Large intestine (tissue), 3 donors: Measurements from ENCODE around the gene ST3GAL3. TPM values are rescaled to one million over a fixed set of nuclear protein-coding genes. Genes with fewer than 3 reads are reported as not detected.
A peak's percentile ranks its signal among the peaks of the same experiment; 100 is the strongest.

Experiments used
- DNase-seq, 2 donors: peaks; one replicate each; pipeline versions ENCODE4 v3.0.0 to v3.0.0-alpha.2; 2013
- H3K27ac ChIP-seq: one replicate; pipeline ENCODE4 v1.5.1; 2013; ENCODE audit warnings: low read length
- H3K27me3 ChIP-seq: 2 replicates; pipeline ENCODE4 v1.6.1; 2013; ENCODE audit warnings: low read length; ENCODE audit not compliant: control insufficient read depth, insufficient read depth
- H3K36me3 ChIP-seq: 2 replicates; pipeline ENCODE4 v1.6.1; 2013; ENCODE audit warnings: low read length; ENCODE audit not compliant: control insufficient read depth, insufficient read depth
- H3K4me1 ChIP-seq: one replicate; pipeline ENCODE4 v1.6.1; 2013; ENCODE audit warnings: low read length; ENCODE audit not compliant: control insufficient read depth, insufficient read depth
- H3K4me3 ChIP-seq: one replicate; pipeline ENCODE4 v1.5.1; 2013; ENCODE audit warnings: low read length
- H3K9me3 ChIP-seq: one replicate; pipeline ENCODE4 v1.6.1; 2013; ENCODE audit warnings: mild to moderate bottlenecking, low read depth, low read length, moderate library complexity; ENCODE audit not compliant: control insufficient read depth
- WGBS: methylation state at CpG from one replicate; pipeline ENCODE4 v1.1.5; 2013; ENCODE audit warnings: low lambda C conversion rate; ENCODE audit not compliant: insufficient coverage; 5-methylcytosine and 5-hydroxymethylcytosine counted together
- polyA plus RNA-seq: library from polyadenylated mRNA; unstranded; fragments of 120-200 nt; gene quantifications from one replicate; pipeline ENCODE4 v1.2.1, GENCODE V29; 2013

Gene ST3GAL3
- polyA plus RNA-seq, 1 donor: 7.7 TPM

DNA sequence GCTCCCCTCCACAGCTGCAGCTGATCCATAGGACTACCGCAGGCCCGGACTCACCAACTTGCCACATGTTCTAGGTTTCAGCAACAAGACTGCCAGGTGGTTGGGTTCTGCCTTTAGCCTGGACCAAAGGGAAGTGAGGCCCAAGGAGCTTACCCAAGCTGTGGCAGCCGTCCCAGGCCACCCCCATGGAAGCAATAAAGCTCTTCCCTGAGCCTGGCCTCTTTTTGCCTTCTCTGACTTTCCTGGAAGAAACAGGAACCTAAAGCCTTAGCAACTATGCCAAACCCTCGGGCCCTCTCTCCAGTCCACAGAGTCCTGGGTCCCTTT is 223.6 kb downstream of the ST3GAL3 start:
- Histone ChIP-seq H3K9me3 (peaks cover 2% of the 10 kb centered on the region), H3K4me3 (no peak overlapping the region), H3K27me3 (peaks cover 12% of the 10 kb centered on the region), H3K36me3 (peaks cover 3% of the 10 kb centered on the region), H3K27ac (no peak overlapping the region), H3K4me1 (peaks cover 19% of the 10 kb centered on the region)
- DNase-seq: no peak
- no CpG with 5 or more reads among the region's 4 CpGs for WGBS

DNA sequence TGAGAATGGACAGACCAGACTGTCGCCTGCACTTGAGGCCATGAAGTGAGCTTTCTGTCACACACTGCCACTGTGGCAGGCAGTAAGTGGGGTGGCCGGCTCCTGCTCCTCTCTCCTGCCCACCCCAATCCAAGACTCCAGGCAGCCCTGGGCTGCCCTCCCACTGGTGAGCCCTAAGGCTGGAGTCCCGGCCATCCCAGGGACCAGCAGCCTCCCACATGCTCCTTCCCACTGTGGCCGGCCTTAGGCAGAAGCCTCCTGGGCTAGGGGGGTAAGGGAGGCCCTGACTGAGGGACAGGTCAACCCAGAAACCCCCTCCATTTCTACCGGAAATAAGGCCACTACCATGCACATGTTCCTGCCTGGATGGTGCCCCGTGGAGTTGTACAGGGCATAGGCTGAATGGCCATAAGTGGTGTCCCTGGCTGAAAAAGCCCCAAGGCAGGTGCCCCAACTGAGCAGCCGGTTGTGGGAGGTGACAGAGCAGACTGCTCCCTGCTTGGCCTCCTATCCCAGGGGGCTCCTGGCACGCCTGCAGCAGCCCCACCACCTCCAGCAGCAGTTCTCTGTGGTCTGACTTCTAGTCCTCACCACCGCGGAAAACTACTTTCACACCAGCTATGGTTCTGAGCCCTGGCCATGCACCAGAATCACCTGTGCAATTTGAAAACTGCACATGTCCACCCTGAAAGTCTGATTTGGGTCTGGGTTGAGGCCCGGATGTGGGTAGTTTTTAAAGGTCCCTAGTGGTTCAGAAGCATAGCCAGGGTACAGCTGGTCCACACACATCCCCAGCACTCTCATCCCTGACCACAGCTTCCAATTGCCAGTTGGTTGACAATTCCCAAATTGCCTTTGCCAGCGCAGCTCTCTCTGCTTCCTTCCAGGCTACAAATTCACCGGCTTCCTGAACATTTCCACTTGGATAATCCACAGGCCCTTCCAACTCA is 224.7 kb downstream of the ST3GAL3 start:
- peaks cover 2% of the 10 kb centered on the region for H3K9me3 ChIP-seq
- H3K27ac ChIP-seq: no peak overlapping the region
- H3K4me3 ChIP-seq: no peak overlapping the region
- no peaks in the 10 kb centered on the region for H3K36me3 ChIP-seq
- peaks cover 24% of the 10 kb centered on the region for H3K4me1 ChIP-seq
- no peak for DNase-seq
- WGBS: no CpG with 5 or more reads among the region's 13 CpGs
- peaks cover 12% of the 10 kb centered on the region for H3K27me3 ChIP-seq

DNA sequence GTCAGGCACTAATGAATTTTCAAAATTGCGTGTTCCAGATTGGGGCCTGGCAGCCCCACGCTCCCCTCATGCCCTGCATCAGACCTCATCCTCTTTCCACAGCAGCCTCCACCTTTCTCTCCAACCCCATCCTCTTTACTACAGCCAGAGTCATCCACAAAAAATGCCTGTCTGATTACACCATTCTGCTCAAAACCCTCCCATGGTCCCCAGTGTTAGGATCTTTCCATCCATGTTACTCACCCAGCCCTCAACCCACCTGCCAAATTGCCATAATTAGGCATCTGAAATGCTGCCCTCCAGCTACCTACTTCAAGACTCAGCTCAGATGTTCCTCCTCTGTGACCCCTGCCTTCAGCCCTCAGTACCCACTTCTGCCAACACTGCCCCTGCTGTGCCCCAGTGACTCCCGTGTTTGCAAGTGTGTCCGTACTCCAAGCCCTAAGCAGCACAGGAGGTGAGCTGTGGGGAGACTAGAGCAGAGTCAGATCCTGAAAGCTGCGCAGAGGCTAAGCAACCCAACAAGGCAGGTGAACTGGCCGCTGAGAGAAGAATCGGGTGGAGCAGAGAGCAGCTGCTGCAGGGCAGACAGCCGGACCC is 225.6 kb downstream of the ST3GAL3 start:
- no CpG with 5 or more reads among the region's 8 CpGs for WGBS
- DNase-seq: no peak

DNA sequence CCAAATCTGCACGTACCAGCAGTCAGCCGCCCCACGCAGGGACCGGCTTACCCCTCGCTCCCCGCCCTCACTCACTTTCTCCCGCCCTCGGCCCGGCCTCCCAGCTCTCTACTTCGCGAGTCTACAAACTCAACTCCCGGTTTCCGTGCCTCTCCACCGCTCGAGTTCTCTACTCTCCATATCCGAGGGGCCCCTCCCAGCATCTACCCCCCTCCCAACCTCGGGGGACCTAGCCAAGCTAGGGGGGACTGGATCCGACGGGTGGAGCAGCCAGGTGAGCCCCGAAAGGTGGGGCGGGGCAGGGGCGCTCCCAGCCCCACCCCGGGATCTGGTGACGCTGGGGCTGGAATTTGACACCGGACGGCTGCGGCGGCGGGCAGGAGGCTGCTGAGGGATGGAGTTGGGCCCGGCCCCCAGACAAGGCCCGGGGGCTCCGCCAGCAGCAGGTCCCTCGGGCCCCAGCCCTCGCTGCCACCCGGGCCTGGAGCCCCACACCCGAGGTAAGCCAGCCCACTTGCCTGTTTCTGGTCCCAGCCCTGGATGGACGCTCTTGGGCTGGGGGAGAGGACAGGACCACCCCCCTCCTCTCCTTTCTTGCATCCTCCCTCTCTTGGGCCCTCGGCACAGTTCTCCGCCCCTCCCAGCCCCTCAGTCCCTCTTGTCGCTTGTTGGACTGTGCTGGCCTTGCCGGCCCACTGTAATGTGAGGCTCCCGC is 226.2 kb downstream of the ST3GAL3 start, which contains the start of gene ARTN:
Gene ARTN, plus strand, starts transcription at position 416 of the 715 bp plus-strand sequence. CDS start 1,856 bp downstream, outside the sequence.
- WGBS: no CpG with 5 or more reads among the region's 42 CpGs
- H3K9me3 ChIP-seq: peaks cover 2% of the 10 kb centered on the region
- DNase-seq: peak in 1 of 2 donors; percentile 69
- H3K4me3 ChIP-seq: peak within 1 kb of the TSS; percentile 35
- H3K27ac ChIP-seq: no peak within 1 kb of the TSS
- H3K27me3 ChIP-seq: peaks cover 12% of the 10 kb centered on the region
- H3K4me1 ChIP-seq: peaks cover 28% of the 10 kb centered on the region
- no peaks in the 10 kb centered on the region for H3K36me3 ChIP-seq

More for the DNA sequence above, 225.6 kb downstream of the ST3GAL3 start:
- Histone ChIP-seq H3K36me3 (no peaks in the 10 kb centered on the region), H3K4me3 (peak overlapping the region; percentile 35), H3K27ac (no peak overlapping the region), H3K9me3 (peaks cover 2% of the 10 kb centered on the region), H3K4me1 (peaks cover 28% of the 10 kb centered on the region), H3K27me3 (peaks cover 12% of the 10 kb centered on the region)

DNA sequence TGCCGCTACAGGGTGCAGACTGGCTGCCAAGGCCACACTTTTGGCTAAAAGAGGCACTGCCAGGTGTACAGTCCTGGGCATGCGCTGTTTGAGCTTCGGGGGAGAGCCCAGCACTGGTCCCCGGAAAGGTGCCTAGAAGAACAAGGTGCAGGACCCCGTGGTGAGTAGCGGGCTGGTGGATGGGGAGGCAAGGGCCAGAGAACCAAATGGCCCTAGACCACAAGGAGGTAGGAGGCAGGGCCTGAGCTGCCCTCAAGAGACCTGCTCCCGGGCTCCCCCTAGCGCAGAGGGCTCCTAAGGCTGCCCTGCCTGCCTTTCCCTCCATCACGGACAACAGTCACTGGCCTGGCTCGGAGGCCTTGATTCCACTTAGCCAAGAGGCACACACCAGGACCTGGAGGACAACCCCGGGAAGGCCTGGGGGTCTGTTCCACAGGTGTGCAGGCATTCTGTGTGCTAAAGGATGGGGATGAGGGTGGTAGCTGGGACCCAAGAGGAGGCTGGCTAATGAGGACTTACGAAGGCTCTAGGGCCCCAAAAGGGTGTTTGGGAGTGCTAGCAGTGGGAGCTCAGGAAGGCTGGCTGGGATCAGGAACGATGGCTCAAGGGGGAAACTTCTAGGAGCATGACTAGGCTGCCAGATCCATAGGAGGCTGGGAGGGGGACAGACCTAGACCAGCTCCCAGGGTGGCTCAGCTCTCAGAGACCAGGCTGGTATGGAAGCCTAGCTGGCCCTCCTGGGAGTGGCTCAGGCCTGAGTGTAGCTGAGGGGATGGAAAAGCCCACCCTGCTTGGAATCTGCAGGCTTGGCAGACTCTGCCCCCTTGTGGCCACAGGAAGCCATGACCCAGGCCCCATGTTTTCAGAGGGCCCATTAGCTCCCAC is 227.0 kb downstream of the ST3GAL3 start:
- DNase-seq: peak; percentile 44
- no CpG with 5 or more reads among the region's 13 CpGs for WGBS
- Histone ChIP-seq H3K27me3 (peaks cover 12% of the 10 kb centered on the region), H3K36me3 (no peaks in the 10 kb centered on the region), H3K27ac (no peak overlapping the region), H3K4me3 (peak overlapping the region; percentile 35), H3K4me1 (peaks cover 28% of the 10 kb centered on the region), H3K9me3 (peaks cover 2% of the 10 kb centered on the region)

DNA sequence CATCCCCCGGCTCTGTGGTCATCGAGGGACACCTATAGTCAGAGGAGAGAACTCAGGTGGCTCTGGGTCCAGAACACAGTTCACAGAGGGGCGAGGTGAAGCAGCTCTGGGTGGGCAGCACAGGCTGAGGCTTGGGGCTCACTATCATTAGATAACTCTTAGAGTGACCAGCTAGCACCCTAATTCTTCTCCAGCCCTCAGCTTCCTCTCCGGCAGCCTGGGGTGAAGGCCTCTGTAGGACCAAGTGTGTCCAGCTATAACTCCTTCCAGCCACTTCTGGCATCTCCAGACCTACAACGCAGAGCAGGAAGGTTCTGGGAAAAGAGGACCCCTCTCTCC is 227.6 kb downstream of the ST3GAL3 start:
- Histone ChIP-seq H3K27ac (no peak overlapping the region), H3K4me3 (no peak overlapping the region), H3K36me3 (no peaks in the 10 kb centered on the region), H3K9me3 (peaks cover 2% of the 10 kb centered on the region), H3K27me3 (peaks cover 12% of the 10 kb centered on the region), H3K4me1 (peaks cover 28% of the 10 kb centered on the region)
- no CpG with 5 or more reads among the region's 5 CpGs for WGBS
- no peak for DNase-seq

DNA sequence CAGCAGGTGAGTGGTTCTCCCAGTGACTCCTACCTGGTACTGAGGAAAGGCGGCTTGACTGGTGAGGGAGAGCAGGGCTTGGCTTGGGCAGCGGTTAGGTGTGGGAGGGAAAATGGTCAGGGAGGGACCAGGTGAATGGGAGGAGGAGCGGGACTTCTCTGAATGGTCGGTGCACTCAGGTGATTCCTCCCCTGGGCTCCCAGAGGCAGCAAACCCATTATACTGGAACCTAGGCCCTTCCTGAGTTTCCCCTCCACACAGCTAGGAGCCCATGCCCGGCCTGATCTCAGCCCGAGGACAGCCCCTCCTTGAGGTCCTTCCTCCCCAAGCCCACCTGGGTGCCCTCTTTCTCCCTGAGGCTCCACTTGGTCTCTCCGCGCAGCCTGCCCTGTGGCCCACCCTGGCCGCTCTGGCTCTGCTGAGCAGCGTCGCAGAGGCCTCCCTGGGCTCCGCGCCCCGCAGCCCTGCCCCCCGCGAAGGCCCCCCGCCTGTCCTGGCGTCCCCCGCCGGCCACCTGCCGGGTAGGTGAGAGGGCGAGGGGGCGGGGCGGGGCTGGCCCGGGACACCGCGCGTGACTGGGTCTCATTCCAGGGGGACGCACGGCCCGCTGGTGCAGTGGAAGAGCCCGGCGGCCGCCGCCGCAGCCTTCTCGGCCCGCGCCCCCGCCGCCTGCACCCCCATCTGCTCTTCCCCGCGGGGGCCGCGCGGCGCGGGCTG is 228.5 kb downstream of the ST3GAL3 start:
- peaks cover 12% of the 10 kb centered on the region for H3K27me3 ChIP-seq
- H3K4me3 ChIP-seq: no peak overlapping the region
- H3K4me1 ChIP-seq: peaks cover 28% of the 10 kb centered on the region
- H3K27ac ChIP-seq: no peak overlapping the region
- no CpG with 5 or more reads among the region's 48 CpGs for WGBS
- H3K9me3 ChIP-seq: peaks cover 2% of the 10 kb centered on the region
- H3K36me3 ChIP-seq: no peaks in the 10 kb centered on the region
- peak in 1 of 2 donors; percentile 25 for DNase-seq

DNA sequence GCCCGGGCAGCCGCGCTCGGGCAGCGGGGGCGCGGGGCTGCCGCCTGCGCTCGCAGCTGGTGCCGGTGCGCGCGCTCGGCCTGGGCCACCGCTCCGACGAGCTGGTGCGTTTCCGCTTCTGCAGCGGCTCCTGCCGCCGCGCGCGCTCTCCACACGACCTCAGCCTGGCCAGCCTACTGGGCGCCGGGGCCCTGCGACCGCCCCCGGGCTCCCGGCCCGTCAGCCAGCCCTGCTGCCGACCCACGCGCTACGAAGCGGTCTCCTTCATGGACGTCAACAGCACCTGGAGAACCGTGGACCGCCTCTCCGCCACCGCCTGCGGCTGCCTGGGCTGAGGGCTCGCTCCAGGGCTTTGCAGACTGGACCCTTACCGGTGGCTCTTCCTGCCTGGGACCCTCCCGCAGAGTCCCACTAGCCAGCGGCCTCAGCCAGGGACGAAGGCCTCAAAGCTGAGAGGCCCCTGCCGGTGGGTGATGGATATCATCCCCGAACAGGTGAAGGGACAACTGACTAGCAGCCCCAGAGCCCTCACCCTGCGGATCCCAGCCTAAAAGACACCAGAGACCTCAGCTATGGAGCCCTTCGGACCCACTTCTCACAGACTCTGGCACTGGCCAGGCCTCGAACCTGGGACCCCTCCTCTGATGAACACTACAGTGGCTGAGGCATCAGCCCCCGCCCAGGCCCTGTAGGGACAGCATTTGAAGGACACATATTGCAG is 229.3 kb downstream of the ST3GAL3 start:
- Histone ChIP-seq H3K9me3 (peaks cover 2% of the 10 kb centered on the region), H3K36me3 (no peaks in the 10 kb centered on the region), H3K27me3 (peaks cover 12% of the 10 kb centered on the region), H3K4me3 (peak overlapping the region; percentile 40), H3K27ac (peak overlapping the region; percentile 4), H3K4me1 (peaks cover 28% of the 10 kb centered on the region)
- peak; percentile 30 to 51 for DNase-seq
- no CpG with 5 or more reads among the region's 56 CpGs for WGBS
